ENCODE data around the gene TMEM263. TPM values are rescaled to one million over a fixed set of nuclear protein-coding genes. Genes with fewer than 3 reads are reported as not detected.

The TMEM263 gene
- total and polyA plus RNA-seq, 9 of the 15 experiments (the other 6 are each of a cell fraction or from before 2014, with no cell fraction given), result 12.6 to 36.7 (median 24.4) TPM

DNA sequence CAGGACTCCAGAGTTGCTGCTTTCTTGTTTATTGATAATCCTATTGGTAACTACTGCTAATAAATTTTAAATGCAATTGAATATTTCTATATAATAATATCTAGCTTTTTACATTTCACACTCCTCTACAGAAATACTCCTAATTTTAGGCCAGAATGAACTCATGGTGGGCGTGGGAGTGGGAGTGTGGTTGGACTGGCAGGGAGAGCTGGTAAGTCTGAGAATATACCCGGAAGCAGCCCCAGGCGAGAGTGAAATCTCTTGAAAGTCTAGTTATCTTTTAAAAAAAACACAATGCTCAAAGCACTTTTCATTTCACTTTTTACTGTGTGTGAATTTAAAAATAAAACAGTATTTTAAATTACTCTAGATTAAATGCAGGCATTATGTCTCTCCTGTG, 4.7 kb downstream of the TMEM263 start:
- no peaks in the 10 kb centered on the region; the same call in 1 of the 2 replicates for H4K20me1 ChIP-seq (replicated peaks; ENCODE audit: control insufficient read depth, insufficient read depth, low read length)
- TF ChIP-seq SAP30 (IDR thresholded peaks at IDR 0.05; ENCODE audit: borderline replicate concordance, insufficient read depth, low read depth, low read length, poor library complexity, severe bottlenecking) (no peak), ZNF589 (CRISPR knock-in tag; IDR thresholded peaks at IDR 0.05; ENCODE audit: low read depth) (no peak), KLF6 (CRISPR knock-in tag; IDR thresholded peaks at IDR 0.05; ENCODE audit: borderline replicate concordance) (no peak), CEBPG (CRISPR knock-in tag; IDR thresholded peaks at IDR 0.05) (no peak), CEBPG (tag; conservative IDR thresholded peaks at IDR 0.05 in 1 of 2, IDR thresholded peaks at IDR 0.05 in 1 of 2) (no peak), PPARD (CRISPR knock-in tag; IDR thresholded peaks at IDR 0.05) (no peak), XRCC3 (IDR thresholded peaks at IDR 0.05) (no peak), MAFK (IDR thresholded peaks at IDR 0.05; ENCODE audit: low read length) (no peak)
- TF ChIP-seq, protein P1, sequence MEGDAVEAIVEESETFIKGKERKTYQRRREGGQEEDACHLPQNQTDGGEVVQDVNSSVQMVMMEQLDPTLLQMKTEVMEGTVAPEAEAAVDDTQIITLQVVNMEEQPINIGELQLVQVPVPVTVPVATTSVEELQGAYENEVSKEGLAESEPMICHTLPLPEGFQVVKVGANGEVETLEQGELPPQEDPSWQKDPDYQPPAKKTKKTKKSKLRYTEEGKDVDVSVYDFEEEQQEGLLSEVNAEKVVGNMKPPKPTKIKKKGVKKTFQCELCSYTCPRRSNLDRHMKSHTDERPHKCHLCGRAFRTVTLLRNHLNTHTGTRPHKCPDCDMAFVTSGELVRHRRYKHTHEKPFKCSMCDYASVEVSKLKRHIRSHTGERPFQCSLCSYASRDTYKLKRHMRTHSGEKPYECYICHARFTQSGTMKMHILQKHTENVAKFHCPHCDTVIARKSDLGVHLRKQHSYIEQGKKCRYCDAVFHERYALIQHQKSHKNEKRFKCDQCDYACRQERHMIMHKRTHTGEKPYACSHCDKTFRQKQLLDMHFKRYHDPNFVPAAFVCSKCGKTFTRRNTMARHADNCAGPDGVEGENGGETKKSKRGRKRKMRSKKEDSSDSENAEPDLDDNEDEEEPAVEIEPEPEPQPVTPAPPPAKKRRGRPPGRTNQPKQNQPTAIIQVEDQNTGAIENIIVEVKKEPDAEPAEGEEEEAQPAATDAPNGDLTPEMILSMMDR (IDR thresholded peaks at IDR 0.05 in 2 of 3, conservative IDR thresholded peaks at IDR 0.05 in 1 of 3; ENCODE audit: insufficient read depth in 2 of 3, low read depth in 1 of 3, low read length in 3 of 3), result no peak
- H3K9me3 ChIP-seq (replicated peaks; ENCODE audit: control insufficient read depth, insufficient read depth, low read depth, low read length), result no peaks in the 10 kb centered on the region
- no peaks in the 10 kb centered on the region for H3K9me1 ChIP-seq (ENCODE audit: control insufficient read depth, insufficient read depth, low read length)
- in situ Hi-C loops (cut with MboI), result no loop called here
- H2AFZ ChIP-seq (ENCODE audit: low read depth, low read length), result no peak overlapping the region
- H3K4me2 ChIP-seq (ENCODE audit: insufficient read depth, low read length), result no peak overlapping the region
- H3K79me2 ChIP-seq (ENCODE audit: control insufficient read depth, insufficient read depth, low read length), result peaks cover 83% of the 10 kb centered on the region
- peaks cover 23% of the 10 kb centered on the region; the same call in 2 of the 3 replicates for H3K36me3 ChIP-seq (ENCODE audit: control insufficient read depth, insufficient read depth, low read length)
- no TSS peak for BruUV-seq (replicated peaks)
- no peak overlapping the region for H3K9ac ChIP-seq (ENCODE audit: insufficient read depth in 1 of 2, low read depth in 2 of 2, low read length in 2 of 2)
- no peaks in the 10 kb centered on the region for H3K27me3 ChIP-seq (ENCODE audit: control insufficient read depth in 2 of 2, insufficient read depth in 2 of 2, low read length in 2 of 2)
- intact Hi-C loops (cut with micrococcal nuclease), result no loop called here
- H3K27ac ChIP-seq (ENCODE audit: extremely low read depth, low read depth, low read length), result no peak overlapping the region
- FAIRE-seq (no peak), ATAC-seq (no peak), DNase-seq (ENCODE audit: extremely low read depth in 1 of 4, low spot score in 3 of 4) (no peak)
- peaks cover 0 to 4% of the 10 kb centered on the region in 2 experiments; a peak in 2 of 5 replicates for H3K4me1 ChIP-seq (replicated peaks in 1 of 2; ENCODE audit: control insufficient read depth in 2 of 2, insufficient read depth in 2 of 2, low read length in 2 of 2)
- H3K4me3 ChIP-seq, result no peak overlapping the region
- ChIA-PET POLR2A (interaction anchor here (0.6 to 1.3 kb wide), 2 partner anchors 16 to 24 kb away, joined by 3 to 5 read pairs; no protein-coding TSS in a partner anchor), CTCF (ENCODE audit: low intra/inter-chr PET ratio) (no interaction called here)
- 88% methylated on average over 3 of the region's 3 CpGs for WGBS (ENCODE audit: insufficient coverage, low coverage, missing lambda C conversion rate)
